BE2C (cell line): Measurements from ENCODE around the gene COL19A1.
A peak's percentile ranks its signal among the peaks of the same experiment; 100 is the strongest.

Source experiments
- DNase-seq: peaks from one replicate; pipeline ENCODE4 v3.0.0-alpha.2; 2020
- H3K27me3 ChIP-seq: fragments of 250-450 bp; sonication (Bioruptor Pico); 2 replicates; pipeline ENCODE4 v1.5.1; 2020; ENCODE audit warnings: mild to moderate bottlenecking
- H3K36me3 ChIP-seq: fragments of 250-450 bp; sonication (Bioruptor Pico); 2 replicates; pipeline ENCODE4 v1.5.1; 2020; ENCODE audit warnings: mild to moderate bottlenecking
- H3K4me1 ChIP-seq: fragments of 250-450 bp; sonication (Bioruptor Pico); 2 replicates; pipeline ENCODE4 v1.5.1; 2020
- H3K4me3 ChIP-seq: 2 replicates; pipeline ENCODE4 v1.5.1; 2011; ENCODE audit warnings: low read depth, low read length
- H3K9me3 ChIP-seq: fragments of 250-450 bp; sonication (Bioruptor Pico); 2 replicates; pipeline ENCODE4 v1.5.1; 2020
- CTCF ChIP-seq: IDR thresholded peaks from 2 replicates; pipeline ENCODE4 v1.5.1; 2012; ENCODE audit warnings: mild to moderate bottlenecking, low read depth, low read length

The COL19A1 gene

GRCh38 chr6:70136996-70137395 lies 270.6 kb downstream of the COL19A1 start:
- TF ChIP-seq CTCF, result no peak
- Histone ChIP-seq H3K9me3 (no peaks in the 10 kb centered on the region), H3K4me1 (peaks cover 7% of the 10 kb centered on the region), H3K27me3 (no peaks in the 10 kb centered on the region), H3K4me3 (no peak overlapping the region), H3K36me3 (no peaks in the 10 kb centered on the region)
- no peak for DNase-seq

- no peak for TF ChIP-seq CTCF
- H3K4me1 ChIP-seq, result peaks cover 7% of the 10 kb centered on the region
- no peaks in the 10 kb centered on the region for H3K36me3 ChIP-seq
- peak; percentile 54 for DNase-seq
- H3K4me3 ChIP-seq, result no peak overlapping the region
- H3K9me3 ChIP-seq, result no peaks in the 10 kb centered on the region
- H3K27me3 ChIP-seq, result no peaks in the 10 kb centered on the region
These were observed 274.1 kb downstream of the COL19A1 start for GRCh38 chr6:70140496-70140895.

- no peak overlapping the region for H3K4me3 ChIP-seq
- H3K9me3 ChIP-seq, result no peaks in the 10 kb centered on the region
- DNase-seq, result no peak
- H3K27me3 ChIP-seq, result no peaks in the 10 kb centered on the region
- peaks cover 7% of the 10 kb centered on the region for H3K4me1 ChIP-seq
- H3K36me3 ChIP-seq, result no peaks in the 10 kb centered on the region
- TF ChIP-seq CTCF, result no peak
These were observed 275.7 kb downstream of the COL19A1 start for GRCh38 chr6:70142034-70142433.

GRCh38 chr6:70145178-70145577 lies 278.8 kb downstream of the COL19A1 start:
- TF ChIP-seq CTCF, result no peak

GRCh38 chr6:70149209-70149788 lies 282.9 kb downstream of the COL19A1 start:
- no peak for TF ChIP-seq CTCF
- no peaks in the 10 kb centered on the region for H3K9me3 ChIP-seq
- H3K4me3 ChIP-seq, result no peak overlapping the region
- H3K36me3 ChIP-seq, result no peaks in the 10 kb centered on the region
- H3K27me3 ChIP-seq, result no peaks in the 10 kb centered on the region
- DNase-seq, result no peak
- peaks cover 12% of the 10 kb centered on the region for H3K4me1 ChIP-seq

More at GRCh38 chr6:70145178-70145577, 278.8 kb downstream of the COL19A1 start:
- Histone ChIP-seq H3K9me3 (no peaks in the 10 kb centered on the region), H3K4me1 (peaks cover 7% of the 10 kb centered on the region), H3K36me3 (no peaks in the 10 kb centered on the region), H3K4me3 (no peak overlapping the region), H3K27me3 (no peaks in the 10 kb centered on the region)
- no peak for DNase-seq

- Histone ChIP-seq H3K9me3 (no peaks in the 10 kb centered on the region), H3K4me1 (peaks cover 12% of the 10 kb centered on the region), H3K27me3 (no peaks in the 10 kb centered on the region), H3K36me3 (no peaks in the 10 kb centered on the region), H3K4me3 (no peak overlapping the region)
- no peak for DNase-seq
- no peak for TF ChIP-seq CTCF
These were observed 284.2 kb downstream of the COL19A1 start for GRCh38 chr6:70150521-70150920.
